IMR-90 (cell line): ENCODE results near the gene SNRPB. TPM values are rescaled to one million over a fixed set of nuclear protein-coding genes. Genes with fewer than 3 reads are reported as not detected.

Experiments used
- ATAC-seq: fragments of 200-7000 bp; cut with Tn5 transposase; 2 replicates; pipeline ENCODE4 v1.9.1; 2020; ENCODE audit warnings: low read depth, mild to moderate bottlenecking, moderate library complexity
- BruUV-seq: library from RNA; stranded (reverse); fragments of 400-500 nt; replicated peaks from 2 replicates; lab custom pipeline; 2021; lab: Mats Ljungman, UMichigan
- CTCF ChIA-PET: fragments of 300-600 bp; formaldehyde crosslinking; extraction: SDS; loops from one replicate; lab custom pipeline; 2021; ENCODE audit warnings: antibody characterized with exemption; lab: Yijun Ruan, JAX
- POLR2A ChIA-PET: fragments of 300-600 bp; sonication (Branson Sonifier 250); formaldehyde crosslinking; loops from one replicate; lab custom pipeline; 2022; ENCODE audit warnings: antibody characterized with exemption; ENCODE audit not compliant: unreplicated experiment; lab: Charles Lee
- DNase-seq: peaks from one replicate; pipeline ENCODE4 v3.0.0; 2013
- H2AFZ ChIP-seq: replicated peaks from 2 replicates; pipeline ENCODE3; 2013; ENCODE audit warnings: low read length, mild to moderate bottlenecking; ENCODE audit not compliant: poor library complexity
- H2AK5ac ChIP-seq: 2 replicates; pipeline ENCODE4 v1.6.1; 2013; ENCODE audit warnings: low read depth, low read length, inconsistent platforms
- H2AK9ac ChIP-seq: replicated peaks from 2 replicates; pipeline ENCODE3; 2013; ENCODE audit warnings: mild to moderate bottlenecking, low read depth, low read length, moderate library complexity; ENCODE audit not compliant: poor library complexity
- H2BK120ac ChIP-seq: 2 replicates; pipeline ENCODE4 v1.6.1; 2013; ENCODE audit warnings: low read depth, low read length, inconsistent platforms
- H2BK15ac ChIP-seq: 3 replicates; pipeline ENCODE4 v1.6.1; 2013; ENCODE audit warnings: low read depth, low read length, inconsistent platforms
- H2BK20ac ChIP-seq: 2 replicates; pipeline ENCODE4 v1.6.1; 2013; ENCODE audit warnings: low read depth, mild to moderate bottlenecking, inconsistent platforms, low read length, moderate library complexity
- H2BK5ac ChIP-seq: 2 replicates; pipeline ENCODE4 v1.6.1; 2013; ENCODE audit warnings: mild to moderate bottlenecking, low read depth, low read length, inconsistent platforms; ENCODE audit not compliant: poor library complexity, severe bottlenecking
- H3K14ac ChIP-seq: replicated peaks from 2 replicates; pipeline ENCODE4 v1.6.1; 2013; ENCODE audit warnings: low read depth, low read length, inconsistent platforms
- H3K18ac ChIP-seq: 2 replicates; pipeline ENCODE4 v1.6.1; 2013; ENCODE audit warnings: low read depth, low read length, control low read depth
- H3K23ac ChIP-seq: 2 replicates; pipeline ENCODE4 v1.6.1; 2013; ENCODE audit warnings: low read depth, low read length, inconsistent platforms
- H3K27ac ChIP-seq: 2 replicates; pipeline ENCODE4 v1.5.1; 2013; ENCODE audit warnings: mild to moderate bottlenecking, control low read depth, low read length; ENCODE audit not compliant: insufficient read depth
- H3K27me3 ChIP-seq: 2 replicates; pipeline ENCODE4 v1.6.1; 2013; ENCODE audit warnings: low read length; ENCODE audit not compliant: control insufficient read depth, insufficient read depth
- H3K36me3 ChIP-seq: 2 replicates; pipeline ENCODE4 v1.6.1; 2013; ENCODE audit warnings: low read length, mixed read lengths; ENCODE audit not compliant: control insufficient read depth, insufficient read depth
- H3K4ac ChIP-seq: 2 replicates; pipeline ENCODE4 v1.6.1; 2013; ENCODE audit warnings: low read depth, low read length, inconsistent platforms
- H3K4me1 ChIP-seq: 2 replicates; pipeline ENCODE4 v1.6.1; 2013; ENCODE audit warnings: low read length, mixed read lengths; ENCODE audit not compliant: control insufficient read depth, insufficient read depth
- H3K4me2 ChIP-seq: 2 replicates; pipeline ENCODE4 v1.6.1; 2013; ENCODE audit warnings: low read depth, mild to moderate bottlenecking, control low read depth, low read length, moderate library complexity
- H3K4me3 ChIP-seq: 2 replicates; pipeline ENCODE4 v1.5.1; 2013; ENCODE audit warnings: low read depth, mild to moderate bottlenecking, control low read depth, low read length, moderate library complexity; ENCODE audit not compliant: insufficient read depth
- H3K56ac ChIP-seq: 2 replicates; pipeline ENCODE4 v1.6.1; 2013; ENCODE audit warnings: low read length, inconsistent platforms; ENCODE audit not compliant: insufficient read depth; ENCODE audit errors: extremely low read depth
- H3K79me1 ChIP-seq, 2 experiments: 2 replicates each; pipeline ENCODE4 v1.6.1; 2013; ENCODE audit warnings: low read length in 2 of 2, inconsistent platforms in 1 of 2, low read depth in 1 of 2
- H3K9ac ChIP-seq: 2 replicates; pipeline ENCODE4 v1.6.1; 2013; ENCODE audit warnings: low read depth, low read length, control low read depth
- H3K9me1 ChIP-seq: 2 replicates; pipeline ENCODE4 v1.6.1; 2013; ENCODE audit warnings: low read length, inconsistent platforms; ENCODE audit not compliant: insufficient read depth
- H3K9me3 ChIP-seq: 2 replicates; pipeline ENCODE4 v1.6.1; 2013; ENCODE audit warnings: low read length; ENCODE audit not compliant: control insufficient read depth, insufficient read depth
- H4K20me1 ChIP-seq: 2 replicates; pipeline ENCODE4 v1.6.1; 2013; ENCODE audit warnings: low read length, inconsistent platforms; ENCODE audit not compliant: insufficient read depth
- H4K5ac ChIP-seq: 2 replicates; pipeline ENCODE4 v1.6.1; 2013; ENCODE audit warnings: mild to moderate bottlenecking, low read depth, low read length, control low read depth
- H4K8ac ChIP-seq, 2 experiments: 2 replicates each; pipeline ENCODE4 v1.6.1; 2013; ENCODE audit warnings: low read depth in 2 of 2, low read length in 2 of 2, control low read depth in 1 of 2, inconsistent platforms in 1 of 2
- H4K91ac ChIP-seq: 2 replicates; pipeline ENCODE4 v1.6.1; 2013; ENCODE audit warnings: low read depth, low read length, inconsistent platforms; ENCODE audit not compliant: insufficient read depth
- BHLHE40 ChIP-seq: fragments of 150-350 bp; IDR thresholded peaks from 2 replicates; pipeline ENCODE4 v1.6.1; 2016; ENCODE audit warnings: mild to moderate bottlenecking, low read depth, low read length
- CEBPB ChIP-seq: IDR thresholded peaks from 2 replicates; pipeline ENCODE4 v1.6.1; 2012; ENCODE audit warnings: low read depth, low read length, improper control_type of control experiment
- CHD1 ChIP-seq: IDR thresholded peaks from 2 replicates; pipeline ENCODE4 v1.6.1; 2012; ENCODE audit warnings: low read depth, low read length, improper control_type of control experiment
- ELK1 ChIP-seq: fragments of 150-350 bp; IDR thresholded peaks from 2 replicates; pipeline ENCODE4 v1.6.1; 2016; ENCODE audit warnings: low read depth, mild to moderate bottlenecking, low read length, moderate library complexity, borderline replicate concordance
- FOS ChIP-seq: fragments of 150-350 bp; IDR thresholded peaks from 2 replicates; pipeline ENCODE4 v1.6.1; 2016; ENCODE audit warnings: low read depth, low read length
- MAFK ChIP-seq: IDR thresholded peaks from 2 replicates; pipeline ENCODE4 v1.6.1; 2012; ENCODE audit warnings: low read depth, low read length, improper control_type of control experiment
- MAZ ChIP-seq: IDR thresholded peaks from 2 replicates; pipeline ENCODE4 v1.6.1; 2012; ENCODE audit warnings: low read depth, mild to moderate bottlenecking, low read length, improper control_type of control experiment, moderate library complexity, borderline replicate concordance
- MXI1 ChIP-seq: IDR thresholded peaks from 2 replicates; pipeline ENCODE4 v1.6.1; 2012; ENCODE audit warnings: low read depth, mild to moderate bottlenecking, low read length, moderate library complexity, borderline replicate concordance
- NFE2L2 ChIP-seq: fragments of 150-350 bp; IDR thresholded peaks from 2 replicates; pipeline ENCODE4 v1.6.1; 2016; ENCODE audit warnings: low read depth, mild to moderate bottlenecking, low read length
- POLR2A ChIP-seq: IDR thresholded peaks from 2 replicates; pipeline ENCODE4 v1.6.1; 2012; ENCODE audit warnings: mild to moderate bottlenecking, low read depth, low read length
- RAD21 ChIP-seq: IDR thresholded peaks from 2 replicates; pipeline ENCODE4 v1.6.1; 2012; ENCODE audit warnings: low read length, improper control_type of control experiment
- RCOR1 ChIP-seq: IDR thresholded peaks from 2 replicates; pipeline ENCODE4 v1.6.1; 2012; ENCODE audit warnings: mild to moderate bottlenecking, low read length, improper control_type of control experiment; ENCODE audit not compliant: insufficient replicate concordance
- RFX5 ChIP-seq: IDR thresholded peaks from 2 replicates; pipeline ENCODE4 v1.8.0; 2012; ENCODE audit warnings: low read depth, mild to moderate bottlenecking, low read length, moderate library complexity
- SMC3 ChIP-seq: fragments of 150-350 bp; IDR thresholded peaks from 2 replicates; pipeline ENCODE4 v1.6.1; 2016; ENCODE audit warnings: low read depth, mild to moderate bottlenecking, antibody characterized with exemption, low read length, moderate library complexity
- WGBS, 2 experiments: methylation state at CpG; one replicate each; pipeline versions ENCODE4 v1.1.5 to v1.1.7; 2013; ENCODE audit warnings: missing lambda C conversion rate in 2 of 2; ENCODE audit not compliant: insufficient read length in 1 of 2; ENCODE audit errors: extremely low coverage in 2 of 2; 5-methylcytosine and 5-hydroxymethylcytosine counted together
- dilution Hi-C: fragments of 300-500 bp; cut with HindIII; formaldehyde crosslinking; loops from one replicate; pipeline ENCODE4 v1.14.3; 2018; ENCODE audit warnings: low sequenced_read_pairs; ENCODE audit not compliant: unreplicated experiment
- in situ Hi-C: fragments of 300-500 bp; cut with MboI; formaldehyde crosslinking; loops from 3 replicates; pipeline ENCODE4 v1.14.3; 2019; ENCODE audit warnings: low sequenced_read_pairs, inconsistent platforms, mixed read lengths
- intact Hi-C: fragments of 100-400 bp; cut with micrococcal nuclease; formaldehyde crosslinking; loops from 2 replicates; pipeline ENCODE4 v1.10.0; 2022
- polyA plus RNA-seq, 3 experiments: library from polyadenylated mRNA; depleted of rRNA; stranded (reverse); fragments of >200 nt; gene quantifications; 2 replicates each; pipeline ENCODE4 v1.2.3, GENCODE V29; 2012; ENCODE audit warnings: low replicate concordance in 1 of 3
- total RNA-seq: library from RNA; depleted of rRNA; stranded (reverse); fragments of >200 nt; gene quantifications from 2 replicates; pipeline ENCODE4 v1.2.3, GENCODE V29; 2012
- TF ChIP-seq, protein P1 (sequence below): conservative IDR thresholded peaks from 2 replicates; pipeline ENCODE4 v1.5.1; 2012; ENCODE audit warnings: mild to moderate bottlenecking, low read depth, low read length, improper control_type of control experiment
- TF ChIP-seq, protein P2 (sequence below): fragments of 150-350 bp; IDR thresholded peaks from 2 replicates; pipeline ENCODE4 v1.6.1; 2017; ENCODE audit warnings: mild to moderate bottlenecking, antibody characterized with exemption, low read length, low read depth

Gene SNRPB
- total and polyA plus RNA-seq, 2 of the 4 experiments (the other 2 are of a cell fraction), result 103 to 214 TPM

GRCh38 chr20:2458919-2459499 lies 11.6 kb downstream of the SNRPB start:
- Histone ChIP-seq H4K5ac (no peak overlapping the region), H3K9me1 (no peaks in the 10 kb centered on the region; the same call in 1 of the 2 replicates), H2BK120ac (no peak overlapping the region), H4K8ac (no peak overlapping the region), H2AFZ (no peak overlapping the region), H2BK5ac (no peak overlapping the region), H2AK9ac (no peak overlapping the region), H3K4me3 (no peak overlapping the region), H2BK15ac (no peak overlapping the region), H3K18ac (no peak overlapping the region), H4K20me1 (peaks cover 2% of the 10 kb centered on the region), H2AK5ac (no peak overlapping the region), H3K4me2 (no peak overlapping the region), H2BK20ac (no peak overlapping the region), H3K27ac (no peak overlapping the region), H3K27me3 (no peaks in the 10 kb centered on the region), H3K79me1 (peaks cover 14 to 17% of the 10 kb centered on the region in 2 experiments), H3K56ac (no peak overlapping the region), H3K23ac (no peak overlapping the region), H3K9ac (no peak overlapping the region), H4K91ac (no peak overlapping the region), H3K9me3 (no peaks in the 10 kb centered on the region), H3K4ac (no peak overlapping the region), H3K36me3 (peaks cover 34% of the 10 kb centered on the region), H3K4me1 (no peaks in the 10 kb centered on the region), H3K14ac (no peak overlapping the region)
- DNase-seq (no peak), ATAC-seq (no peak)
- POLR2A ChIA-PET, result no interaction called here
- intact Hi-C loops, result loop anchor here (10.0 kb wide), 1 partner anchor 344 kb away; no protein-coding TSS in a partner anchor
- WGBS, 2 experiments, result no CpG with 5 or more reads among the region's 3 CpGs
- dilution Hi-C loops, result no loop called here
- in situ Hi-C loops, result loop anchor here (10.0 to 25.0 kb wide), 2 partner anchors 254 to 697 kb away; no protein-coding TSS in a partner anchor
- TF ChIP-seq POLR2A (no peak), RFX5 (no peak), CHD1 (no peak), SMC3 (no peak), RAD21 (no peak), MAZ (no peak), NFE2L2 (no peak), MAFK (no peak), BHLHE40 (no peak), MXI1 (no peak), FOS (no peak), ELK1 (no peak), CEBPB (no peak), RCOR1 (no peak)
- TF ChIP-seq, protein P1, sequence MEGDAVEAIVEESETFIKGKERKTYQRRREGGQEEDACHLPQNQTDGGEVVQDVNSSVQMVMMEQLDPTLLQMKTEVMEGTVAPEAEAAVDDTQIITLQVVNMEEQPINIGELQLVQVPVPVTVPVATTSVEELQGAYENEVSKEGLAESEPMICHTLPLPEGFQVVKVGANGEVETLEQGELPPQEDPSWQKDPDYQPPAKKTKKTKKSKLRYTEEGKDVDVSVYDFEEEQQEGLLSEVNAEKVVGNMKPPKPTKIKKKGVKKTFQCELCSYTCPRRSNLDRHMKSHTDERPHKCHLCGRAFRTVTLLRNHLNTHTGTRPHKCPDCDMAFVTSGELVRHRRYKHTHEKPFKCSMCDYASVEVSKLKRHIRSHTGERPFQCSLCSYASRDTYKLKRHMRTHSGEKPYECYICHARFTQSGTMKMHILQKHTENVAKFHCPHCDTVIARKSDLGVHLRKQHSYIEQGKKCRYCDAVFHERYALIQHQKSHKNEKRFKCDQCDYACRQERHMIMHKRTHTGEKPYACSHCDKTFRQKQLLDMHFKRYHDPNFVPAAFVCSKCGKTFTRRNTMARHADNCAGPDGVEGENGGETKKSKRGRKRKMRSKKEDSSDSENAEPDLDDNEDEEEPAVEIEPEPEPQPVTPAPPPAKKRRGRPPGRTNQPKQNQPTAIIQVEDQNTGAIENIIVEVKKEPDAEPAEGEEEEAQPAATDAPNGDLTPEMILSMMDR, result no peak
- TF ChIP-seq, protein P2, sequence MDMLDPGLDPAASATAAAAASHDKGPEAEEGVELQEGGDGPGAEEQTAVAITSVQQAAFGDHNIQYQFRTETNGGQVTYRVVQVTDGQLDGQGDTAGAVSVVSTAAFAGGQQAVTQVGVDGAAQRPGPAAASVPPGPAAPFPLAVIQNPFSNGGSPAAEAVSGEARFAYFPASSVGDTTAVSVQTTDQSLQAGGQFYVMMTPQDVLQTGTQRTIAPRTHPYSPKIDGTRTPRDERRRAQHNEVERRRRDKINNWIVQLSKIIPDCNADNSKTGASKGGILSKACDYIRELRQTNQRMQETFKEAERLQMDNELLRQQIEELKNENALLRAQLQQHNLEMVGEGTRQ, result no peak
- no TSS peak for BruUV-seq
- CTCF ChIA-PET, result no interaction called here
